HG03442 (cell line): ENCODE data around the gene FOXE3.

Source experiments
- ATAC-seq: cut with Tn5 transposase; IDR thresholded peaks from one replicate; pipeline ENCODE4 v1.9.1; 2021; ENCODE audit warnings: mild to moderate bottlenecking, moderate library complexity; ENCODE audit not compliant: unreplicated experiment

The FOXE3 gene

GRCh38 chr1:47415728-47416318, at the start of gene FOXE3:
Gene FOXE3, plus strand, starts transcription at chr1:47416285. Its CDS starts 31 bp downstream, at chr1:47416316.
- ATAC-seq = no peak

GRCh38 chr1:47367651-47368050, 48.4 kb upstream of the FOXE3 start:
- no peak for ATAC-seq

- ATAC-seq = no peak
These were observed 45.0 kb upstream of the FOXE3 start for GRCh38 chr1:47371016-47371517.

GRCh38 chr1:47374501-47374900, 41.6 kb upstream of the FOXE3 start:
- no peak for ATAC-seq

- ATAC-seq = no peak
These were observed 37.9 kb upstream of the FOXE3 start for GRCh38 chr1:47378147-47378546.

GRCh38 chr1:47380699-47381098, 35.4 kb upstream of the FOXE3 start:
- ATAC-seq = no peak

- no peak for ATAC-seq
These were observed 33.6 kb upstream of the FOXE3 start for GRCh38 chr1:47382399-47382983.

GRCh38 chr1:47384083-47384482, 32.0 kb upstream of the FOXE3 start:
- ATAC-seq = no peak

- ATAC-seq = no peak
These were observed 31.1 kb upstream of the FOXE3 start for GRCh38 chr1:47385020-47385419.

GRCh38 chr1:47386268-47386667, 29.8 kb upstream of the FOXE3 start:
- ATAC-seq = no peak

GRCh38 chr1:47388030-47388890, 27.8 kb upstream of the FOXE3 start:
- peak; percentile 15 for ATAC-seq

GRCh38 chr1:47388891-47389238, 27.2 kb upstream of the FOXE3 start:
- ATAC-seq = peak; percentile 68

GRCh38 chr1:47389731-47390130, 26.4 kb upstream of the FOXE3 start:
- no peak for ATAC-seq

- no peak for ATAC-seq
These were observed 25.2 kb upstream of the FOXE3 start for GRCh38 chr1:47390843-47391242.

GRCh38 chr1:47393141-47393540, 22.9 kb upstream of the FOXE3 start:
- ATAC-seq = no peak

- no peak for ATAC-seq
These were observed 20.7 kb upstream of the FOXE3 start for GRCh38 chr1:47395433-47395832.

- no peak for ATAC-seq
These were observed 19.4 kb upstream of the FOXE3 start for GRCh38 chr1:47396671-47397196.

GRCh38 chr1:47399138-47399845, 16.8 kb upstream of the FOXE3 start:
- peak; percentile 45 for ATAC-seq

GRCh38 chr1:47399846-47400155, 16.3 kb upstream of the FOXE3 start:
- no peak for ATAC-seq

- no peak for ATAC-seq
These were observed 14.3 kb upstream of the FOXE3 start for GRCh38 chr1:47401761-47402160.

- no peak for ATAC-seq
These were observed 13.5 kb upstream of the FOXE3 start for GRCh38 chr1:47402591-47402990.
